ENCODE data around the gene TMEM52.
"Not testable (repeated sequence)": the region's sequence is repeated elsewhere in the genome, so short reads cannot be mapped to it uniquely, and the experiment has no call there.

TMEM52 gene

DNA sequence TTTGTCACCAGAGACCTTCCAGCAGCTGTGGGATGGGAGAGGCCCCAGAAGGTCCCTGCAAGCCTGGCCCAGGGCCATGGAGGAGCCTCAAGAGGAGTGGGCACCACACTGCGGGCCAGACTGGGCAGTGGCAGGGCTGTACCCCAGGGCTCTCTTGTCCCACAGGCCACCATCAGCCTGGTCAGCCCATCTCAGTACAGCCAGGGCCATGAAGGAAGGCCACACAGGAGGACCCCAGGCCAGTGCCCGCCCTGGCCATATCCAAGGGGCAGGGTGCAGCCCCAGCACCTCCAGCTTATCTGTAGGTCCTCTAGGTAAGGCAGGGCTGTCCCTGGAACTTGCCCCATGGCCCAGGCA lies 25.1 kb downstream of the TMEM52 start:
- DNase-seq (ENCODE audit: low spot score): no peak

DNA sequence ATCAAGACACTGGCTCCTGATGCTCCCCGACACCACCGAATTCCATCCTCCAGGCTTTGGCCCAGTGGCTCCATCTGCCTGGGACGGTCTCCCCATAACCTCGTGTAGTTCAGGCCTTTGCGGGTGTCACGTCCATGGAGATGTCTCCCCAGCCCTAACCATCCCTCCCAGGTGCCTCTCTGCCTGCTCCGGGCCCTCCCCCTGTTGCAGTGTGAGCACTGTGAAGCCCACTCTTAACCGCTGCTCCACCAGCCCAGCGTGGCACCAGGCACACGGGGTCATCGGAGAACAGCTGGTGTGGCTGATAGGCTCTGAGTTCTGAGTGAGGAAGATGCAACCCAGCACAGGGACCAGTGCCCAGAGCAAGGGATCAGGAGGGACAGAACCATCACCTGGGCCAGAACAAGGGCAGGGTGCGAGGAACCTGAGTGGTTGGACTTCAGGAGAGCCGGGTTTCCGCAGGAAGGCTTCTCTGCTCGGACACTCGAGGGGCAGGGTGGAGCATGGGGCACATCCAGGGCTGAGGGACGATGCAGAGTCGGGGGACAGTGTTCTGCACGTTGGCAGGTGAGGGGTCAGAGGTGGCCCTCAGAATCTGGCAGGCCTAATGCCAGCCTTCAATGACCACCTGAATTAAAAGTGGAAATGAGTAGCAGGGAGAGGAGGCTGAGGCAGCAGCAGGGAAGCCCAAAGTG lies 25.6 kb downstream of the TMEM52 start:
- no peak for DNase-seq (ENCODE audit: low spot score)

DNA sequence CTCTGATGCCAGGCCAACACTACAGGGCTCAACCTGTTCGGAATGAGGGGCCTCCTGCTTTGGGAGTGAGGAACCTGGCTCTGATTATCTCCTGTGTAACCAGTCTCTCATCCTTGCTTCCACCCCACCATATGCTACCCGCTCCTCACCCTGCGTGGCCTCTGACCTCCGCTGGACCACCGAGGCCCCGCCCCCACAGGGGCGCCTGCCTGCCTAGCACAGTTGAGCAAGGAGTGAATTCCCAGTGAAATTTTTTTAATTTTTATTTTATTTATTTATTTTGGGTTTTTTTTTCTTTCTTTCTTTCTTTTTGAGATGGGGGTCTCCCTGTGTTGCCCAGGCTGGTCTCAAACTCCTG lies 26.3 kb downstream of the TMEM52 start:
- DNase-seq (ENCODE audit: low spot score): no peak

DNA sequence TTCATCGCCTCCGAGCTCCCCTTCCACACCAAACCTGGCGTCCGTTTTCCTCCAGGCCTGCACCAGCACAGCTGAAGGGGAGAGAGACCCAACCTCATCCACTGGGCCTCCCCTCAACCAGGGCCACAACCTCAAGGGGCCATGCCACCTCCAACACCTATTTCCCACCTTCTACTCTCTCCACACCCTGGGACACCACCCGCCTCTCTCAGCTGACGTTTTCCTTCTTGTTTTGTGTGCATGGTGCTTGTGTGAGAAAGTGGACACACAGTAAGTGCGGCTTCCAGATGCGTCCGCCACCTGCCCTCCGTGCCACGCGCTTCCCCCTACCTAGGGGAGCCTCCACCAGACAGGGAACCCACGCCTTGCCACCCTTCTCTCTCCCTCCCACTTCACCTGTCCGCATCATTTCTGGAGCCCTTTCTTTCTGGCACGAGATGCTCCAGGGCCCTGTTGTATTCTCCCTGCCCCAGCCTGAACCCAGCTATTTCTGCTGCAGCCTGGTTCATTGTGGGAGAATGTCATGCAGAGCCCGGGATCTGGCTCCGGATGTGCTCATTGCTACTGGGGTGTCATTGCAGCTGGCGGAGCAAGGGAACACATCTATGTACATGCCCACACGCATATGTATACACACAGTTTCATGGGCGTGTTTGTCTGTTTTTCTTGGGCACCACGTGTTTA lies 26.9 kb downstream of the TMEM52 start:
- DNase-seq (ENCODE audit: low spot score): no peak

DNA sequence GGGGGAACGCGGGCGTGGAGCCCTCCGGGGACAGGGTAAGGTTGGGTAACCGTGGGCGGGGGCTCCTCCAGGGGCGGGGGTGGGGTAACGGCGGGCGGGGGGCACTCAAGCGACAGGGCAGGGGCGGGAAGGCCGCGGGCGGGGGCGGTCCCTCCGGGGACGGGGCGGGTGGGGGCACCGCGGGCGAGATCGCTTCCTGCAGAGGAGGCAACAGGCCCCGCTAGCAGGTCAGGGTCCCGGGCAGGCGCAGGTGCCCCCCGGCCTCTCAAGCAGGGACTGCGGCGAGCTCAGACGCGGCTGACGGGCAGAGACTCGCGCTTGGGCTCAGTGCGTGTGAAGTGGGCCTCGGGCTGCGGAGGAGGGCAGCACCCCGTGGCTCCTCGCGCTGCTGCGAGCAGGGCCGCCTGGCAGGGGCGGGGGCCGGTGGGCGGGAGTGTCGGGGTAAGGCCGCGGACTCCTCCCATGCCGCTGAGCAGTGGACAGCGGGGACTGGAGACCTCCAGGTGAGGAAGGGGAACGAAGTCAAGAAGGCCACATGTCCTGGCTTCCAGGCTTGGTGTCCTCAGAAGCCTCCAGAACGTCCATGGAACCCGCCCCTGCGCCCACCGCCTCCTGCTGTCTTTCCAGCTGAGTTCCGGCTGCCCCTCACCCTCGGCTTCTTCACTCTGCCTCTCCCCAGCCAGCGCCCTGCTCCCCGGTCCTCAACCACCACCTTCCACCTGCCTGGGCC lies 27.6 kb downstream of the TMEM52 start:
- no peak for DNase-seq (ENCODE audit: low spot score)

DNA sequence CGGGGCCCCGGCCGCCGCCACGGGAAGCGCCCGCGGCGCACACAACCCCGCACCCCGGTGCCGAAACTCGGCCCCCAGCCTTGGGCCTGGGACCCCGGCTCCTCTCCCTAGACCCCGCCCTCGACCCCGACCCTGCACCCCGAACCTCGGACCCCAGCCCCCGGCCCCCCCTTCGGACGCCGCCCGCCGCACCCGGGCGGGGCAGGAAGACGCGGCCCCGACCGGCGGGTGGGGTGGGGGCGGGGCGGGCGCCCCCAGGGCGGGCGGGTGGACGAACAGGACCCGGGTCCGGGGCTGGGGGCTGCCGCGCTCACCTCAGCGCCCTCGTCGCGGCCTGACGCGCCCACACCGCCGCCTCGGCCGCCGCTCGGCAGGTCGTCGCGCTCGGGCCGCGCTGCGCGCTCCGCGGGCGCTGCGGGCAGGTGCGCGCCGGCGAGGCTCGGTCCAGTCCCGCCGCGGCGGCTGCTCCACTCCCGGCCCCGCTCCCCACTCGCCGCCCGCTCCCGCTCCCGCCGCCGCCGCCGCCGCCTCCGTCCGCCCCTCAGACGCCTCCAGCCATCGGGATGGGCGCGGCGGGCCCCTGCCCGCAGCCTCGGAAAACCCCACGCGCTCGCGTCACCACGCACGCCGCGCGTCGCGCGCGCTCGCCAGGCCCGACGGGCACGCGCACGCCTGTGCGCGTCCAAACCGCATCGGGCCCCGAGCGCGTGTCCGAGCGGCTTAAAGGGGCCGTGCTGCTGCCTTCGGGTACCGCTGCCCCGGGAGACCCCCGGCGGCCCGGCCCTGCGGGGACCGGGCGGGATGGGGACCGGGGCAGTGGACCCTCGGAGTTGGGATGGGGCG lies 28.4 kb downstream of the TMEM52 start, which contains the start of gene GNB1:
Gene GNB1 (minus strand): TSS at position 582 of the 843 bp plus-strand sequence. CDS start 65,634 bp downstream, outside the sequence.
- peak; percentile 87 for DNase-seq (ENCODE audit: low spot score)

DNA sequence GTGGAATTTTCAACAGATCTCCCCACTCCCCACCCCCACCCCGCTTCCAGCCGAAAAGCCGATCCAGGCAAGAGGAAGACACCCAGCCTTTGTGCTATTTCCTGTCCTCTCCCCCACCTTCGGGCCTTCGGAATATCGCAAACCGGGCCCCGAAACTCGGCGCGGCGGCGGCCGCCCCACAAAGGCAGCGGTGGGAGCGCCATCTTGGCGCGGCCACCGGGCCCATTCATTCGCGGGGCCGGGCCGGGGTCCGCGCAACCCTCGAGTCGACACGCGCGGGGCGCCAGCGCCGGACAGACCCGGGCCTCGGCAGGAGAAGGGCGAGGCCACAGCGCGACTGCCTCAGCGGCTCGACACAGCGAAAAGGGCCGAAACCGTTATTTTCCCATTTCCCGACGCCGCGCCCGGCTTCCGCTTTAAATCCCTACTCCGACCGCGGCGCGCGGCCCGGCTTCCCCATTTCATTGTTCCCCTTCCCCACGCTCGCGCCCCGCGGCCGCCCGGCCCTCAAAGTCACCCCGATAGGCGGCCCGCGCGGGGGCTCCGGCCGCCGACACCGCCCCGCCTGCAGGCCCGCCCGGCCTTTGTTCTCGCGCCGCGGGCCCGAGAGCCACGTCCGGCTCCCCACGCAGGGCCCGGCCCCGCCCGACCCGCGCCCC lies 29.1 kb downstream of the TMEM52 start:
- no peak for DNase-seq (ENCODE audit: low spot score)

DNA sequence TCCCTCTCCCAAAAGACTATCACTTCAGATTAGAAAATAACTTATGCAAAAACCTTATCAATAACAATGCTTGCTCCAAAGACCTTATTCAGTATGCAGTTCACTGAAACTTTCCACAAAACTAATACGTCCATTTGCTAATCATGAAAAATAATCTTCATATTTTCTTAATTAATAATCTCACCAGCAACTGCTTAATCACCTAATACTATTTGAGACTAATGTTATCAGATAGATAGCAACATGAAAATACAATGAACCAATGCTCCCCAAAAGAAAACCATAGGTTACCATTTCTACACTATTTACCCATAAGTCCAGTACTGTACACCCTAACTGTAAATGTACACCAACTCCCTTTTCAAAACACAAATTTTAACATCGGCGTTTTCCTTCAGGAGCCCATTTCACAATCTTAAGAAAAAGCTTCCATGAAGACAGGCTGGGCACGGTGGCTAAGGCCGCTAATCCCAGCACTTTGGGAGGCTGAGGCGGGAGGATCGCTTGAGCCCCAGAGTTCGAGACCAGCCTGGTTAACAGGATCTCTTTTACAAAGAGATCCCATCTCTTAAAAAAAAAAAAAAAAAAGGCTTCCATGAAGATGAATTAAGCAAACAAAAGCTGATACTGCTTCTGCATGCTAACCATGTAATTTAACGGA lies 29.9 kb downstream of the TMEM52 start:
- no peak for DNase-seq (ENCODE audit: low spot score)

DNA sequence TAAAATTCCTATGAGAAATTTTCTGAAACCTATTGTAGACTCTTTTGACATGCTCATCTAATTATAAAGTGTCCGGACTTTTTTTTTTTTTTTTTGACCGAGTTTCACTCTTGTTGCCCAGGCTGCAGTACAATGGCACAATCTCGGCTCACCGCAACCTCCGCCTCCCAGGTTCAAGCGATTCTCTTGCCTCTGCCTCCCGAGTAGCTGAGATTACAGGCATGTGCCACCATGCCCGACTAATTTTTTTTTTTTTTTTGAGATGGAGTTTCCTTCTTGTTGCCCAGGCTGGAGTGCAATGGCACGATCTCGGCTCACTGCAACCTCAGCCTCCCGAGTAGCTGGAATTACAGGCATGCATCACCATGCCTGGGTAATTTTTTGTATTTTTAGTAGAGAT lies 35.2 kb downstream of the TMEM52 start:
- not testable (repeated sequence) for DNase-seq (ENCODE audit: low spot score)

DNA sequence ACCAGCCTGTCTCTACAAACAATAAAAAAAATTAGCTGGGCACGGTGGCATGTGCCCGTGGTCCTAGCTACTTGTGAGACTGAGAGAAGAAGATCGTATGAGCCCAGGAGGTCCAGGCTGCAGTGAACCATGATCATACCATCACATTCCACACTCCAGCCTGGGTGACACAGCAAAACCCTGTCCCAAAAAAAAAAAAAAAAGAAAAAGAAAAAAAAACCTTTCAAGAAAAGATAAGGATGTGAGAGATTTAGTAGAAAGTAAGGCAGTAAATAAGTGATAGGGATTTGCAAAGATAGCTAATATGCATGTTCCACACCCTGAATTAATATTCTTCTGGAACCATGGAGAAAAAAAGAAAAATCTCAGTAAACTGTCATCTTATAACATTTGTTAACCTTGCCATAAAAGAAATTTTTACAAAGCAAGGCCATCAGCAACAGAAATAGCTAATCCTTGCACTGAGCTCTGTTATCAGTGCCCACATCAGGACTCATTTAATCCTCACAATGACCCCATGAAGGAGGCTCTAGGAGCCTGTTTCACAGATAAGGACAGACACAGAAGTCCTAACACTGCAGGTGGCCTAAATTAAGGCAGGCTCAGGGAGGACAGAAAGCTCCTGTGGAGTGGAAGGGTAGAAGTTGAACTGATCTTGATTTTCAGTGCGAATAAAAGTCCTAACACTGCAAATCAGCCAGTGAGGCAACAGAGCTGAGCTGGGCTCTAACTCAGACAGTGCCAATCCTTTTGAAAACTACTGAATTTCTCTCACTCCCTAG lies 35.8 kb downstream of the TMEM52 start:
- no peak for DNase-seq (ENCODE audit: low spot score)

DNA sequence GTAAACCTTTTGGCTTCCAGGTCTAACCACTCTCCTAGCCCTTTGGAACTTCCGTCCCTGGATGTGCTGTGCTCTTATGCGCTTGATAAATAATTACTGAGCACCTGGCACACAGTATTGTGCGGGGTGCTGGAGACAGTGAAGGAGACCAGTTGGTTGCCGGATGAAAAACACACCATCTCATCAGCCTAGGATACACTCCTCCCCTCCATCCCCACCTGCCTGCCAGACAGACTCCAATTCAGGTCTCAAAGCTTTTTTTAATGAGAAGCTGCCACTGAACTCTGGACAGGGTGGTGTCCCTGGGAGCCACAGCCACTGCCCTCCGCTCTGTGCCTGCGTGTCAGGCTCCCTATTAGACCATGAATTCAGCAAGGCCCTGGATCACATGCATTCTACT lies 37.4 kb downstream of the TMEM52 start:
- no peak for DNase-seq (ENCODE audit: low spot score)

DNA sequence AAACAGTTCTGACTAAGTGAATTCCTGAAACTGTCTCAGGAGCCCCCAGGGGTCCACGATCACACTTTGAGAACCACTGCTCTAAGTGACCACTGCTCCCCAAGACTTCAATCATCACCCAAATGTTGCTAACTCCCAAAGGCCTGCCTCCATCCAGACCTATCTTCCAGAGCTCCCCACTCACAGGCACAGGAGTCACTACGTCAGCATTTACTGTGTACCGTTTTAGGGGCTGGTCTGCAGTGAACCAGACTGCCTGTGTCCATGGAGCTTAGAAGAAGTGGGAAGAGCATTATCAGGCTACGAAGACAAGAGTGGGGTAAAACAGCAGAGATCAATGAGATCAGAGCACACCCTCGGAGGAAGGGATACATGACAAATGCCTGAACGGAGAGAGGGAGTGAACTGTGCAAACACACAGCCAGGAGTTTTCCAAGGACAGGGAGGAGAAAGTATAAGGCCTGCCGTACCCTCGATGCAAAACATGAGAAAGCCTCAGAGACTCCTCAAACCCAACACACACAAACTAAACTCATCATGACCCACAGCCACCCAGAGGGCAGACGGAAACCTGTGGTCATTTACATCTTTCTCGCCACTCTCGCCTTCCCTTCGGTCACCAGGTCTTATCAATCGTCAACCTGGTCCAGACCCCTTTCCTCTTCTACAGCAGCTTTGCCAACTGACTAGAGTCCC lies 38.3 kb downstream of the TMEM52 start:
- DNase-seq (ENCODE audit: low spot score): no peak

DNA sequence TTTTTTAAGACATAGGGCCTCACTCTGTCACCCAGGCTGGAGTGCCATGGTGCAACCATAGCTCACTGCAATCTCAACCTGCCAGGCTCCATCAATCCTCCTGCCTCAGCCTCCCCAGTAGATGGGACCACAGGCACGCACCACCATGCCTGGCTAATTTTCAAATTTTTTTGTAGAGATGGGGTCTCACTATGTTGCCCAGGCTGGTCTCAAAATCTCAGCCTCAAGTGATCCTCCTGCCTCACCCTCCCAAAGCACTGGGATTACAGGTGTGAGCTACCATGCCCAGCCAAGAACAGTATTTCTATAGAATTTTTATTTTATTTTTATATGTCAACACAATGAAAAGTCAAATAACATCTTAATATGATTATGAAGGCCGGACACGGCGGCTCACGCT lies 39.1 kb downstream of the TMEM52 start:
- DNase-seq (ENCODE audit: low spot score): no peak

DNA sequence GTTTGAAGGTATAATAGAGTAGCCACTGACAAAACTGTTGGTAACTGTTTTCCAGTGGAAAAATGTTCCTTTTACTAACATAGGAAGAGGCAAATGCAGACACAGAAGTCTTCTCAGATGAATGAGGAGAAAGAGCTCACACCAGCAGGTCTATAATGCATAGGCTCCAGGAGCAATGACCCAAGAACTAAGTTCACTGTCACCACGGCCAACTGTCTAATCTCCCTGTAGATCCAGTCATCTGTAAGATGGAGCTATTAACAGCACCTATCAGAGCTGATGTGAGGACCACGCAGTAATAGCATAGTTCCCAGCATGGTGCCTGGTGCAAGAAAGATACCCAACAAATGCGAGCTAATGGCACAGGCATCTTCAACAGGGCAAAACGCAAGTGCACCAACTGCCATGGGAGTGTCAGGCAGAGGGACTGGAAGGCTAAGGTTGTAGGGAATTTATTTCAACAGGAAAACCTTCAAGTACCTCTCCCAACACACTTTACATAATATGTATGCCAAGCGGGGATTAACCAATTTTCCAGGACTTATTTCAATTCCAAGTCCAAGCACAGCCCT lies 41.1 kb downstream of the TMEM52 start:
- DNase-seq (ENCODE audit: low spot score): no peak

DNA sequence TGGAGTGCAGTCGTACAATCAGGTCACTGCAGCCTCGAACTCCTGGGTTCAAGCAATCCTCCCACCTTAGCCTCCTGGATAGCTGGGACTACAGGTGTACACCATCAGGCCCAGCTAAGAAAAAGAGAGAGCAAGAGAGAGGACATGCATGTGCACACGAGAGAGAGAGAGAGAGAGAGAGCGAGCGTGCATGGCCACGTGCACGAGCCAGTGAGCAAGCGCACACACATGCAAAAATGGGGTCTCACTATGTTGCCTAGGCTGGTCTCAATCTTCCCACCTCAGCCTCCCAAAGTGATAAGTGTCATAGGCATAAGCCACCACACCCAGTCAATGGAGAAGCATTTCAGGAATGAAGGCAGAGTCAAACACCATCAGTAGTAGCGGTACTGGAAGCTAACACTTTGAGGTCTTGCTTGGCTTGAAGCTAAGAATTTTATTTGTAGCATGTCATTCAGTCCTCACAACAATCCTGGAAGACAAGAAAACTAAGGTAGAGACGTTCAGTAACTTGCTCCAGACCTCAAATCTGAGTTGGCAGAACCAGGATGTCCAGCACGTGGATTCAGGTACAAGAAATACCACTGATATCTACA lies 42.6 kb downstream of the TMEM52 start:
- no peak for DNase-seq (ENCODE audit: low spot score)

DNA sequence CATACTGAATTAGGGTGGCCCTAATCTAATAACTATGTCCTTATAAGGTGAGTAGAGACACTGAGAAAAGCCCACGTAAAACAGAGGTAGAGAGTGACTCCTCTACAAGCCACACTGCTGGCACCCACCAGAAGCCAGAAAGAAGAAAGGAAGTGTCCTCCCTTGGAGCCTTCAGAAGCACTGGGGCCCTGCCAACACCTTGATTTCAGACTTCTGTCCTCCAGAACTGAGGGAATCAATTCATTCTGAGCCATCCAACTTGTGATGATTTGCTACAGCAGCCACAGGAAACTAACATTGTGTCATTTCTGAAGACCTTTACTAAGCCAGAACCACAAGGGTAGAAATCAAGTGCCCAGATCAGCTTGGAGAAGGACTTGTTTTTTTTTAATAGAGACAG lies 43.1 kb downstream of the TMEM52 start:
- no peak for DNase-seq (ENCODE audit: low spot score)

DNA sequence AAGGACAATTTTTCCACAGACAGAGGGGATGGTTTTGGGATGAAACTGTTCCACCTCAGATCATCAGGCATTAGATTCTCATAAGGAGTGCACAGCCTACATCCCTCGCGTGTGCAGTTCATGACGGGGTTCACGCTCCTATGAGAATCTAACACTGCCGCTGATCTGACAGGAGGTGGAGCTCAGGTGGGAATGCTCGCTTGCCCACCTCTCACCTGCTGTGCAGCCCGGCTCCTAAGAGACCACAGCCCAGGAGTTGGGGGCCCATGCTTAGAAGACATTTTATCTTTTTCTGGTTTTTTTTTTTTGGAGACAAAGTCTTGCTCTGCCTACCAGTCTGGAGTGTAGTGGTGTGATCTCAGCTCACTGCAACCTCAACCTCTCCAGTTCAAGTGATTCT lies 44.2 kb downstream of the TMEM52 start:
- no peak for DNase-seq (ENCODE audit: low spot score)

DNA sequence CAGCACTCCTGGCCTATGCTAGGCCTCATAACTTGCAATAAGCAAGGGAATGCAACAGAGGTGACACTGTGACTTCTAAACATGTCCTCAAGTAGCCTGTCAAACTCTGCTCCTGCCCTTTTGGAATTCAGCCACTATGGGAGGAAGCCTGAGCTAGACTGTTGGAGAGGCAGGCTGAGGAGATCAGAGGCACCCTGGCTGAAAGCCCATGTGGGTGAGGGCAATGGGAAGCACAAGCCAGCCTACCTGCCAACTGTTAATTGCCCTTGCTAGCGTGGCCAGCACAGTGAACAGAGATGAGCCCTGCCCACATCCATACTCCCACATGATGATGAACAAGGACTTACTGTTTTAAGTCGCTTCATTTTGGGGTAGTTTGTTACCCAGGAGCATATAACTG lies 45.9 kb downstream of the TMEM52 start:
- no peak for DNase-seq (ENCODE audit: low spot score)

DNA sequence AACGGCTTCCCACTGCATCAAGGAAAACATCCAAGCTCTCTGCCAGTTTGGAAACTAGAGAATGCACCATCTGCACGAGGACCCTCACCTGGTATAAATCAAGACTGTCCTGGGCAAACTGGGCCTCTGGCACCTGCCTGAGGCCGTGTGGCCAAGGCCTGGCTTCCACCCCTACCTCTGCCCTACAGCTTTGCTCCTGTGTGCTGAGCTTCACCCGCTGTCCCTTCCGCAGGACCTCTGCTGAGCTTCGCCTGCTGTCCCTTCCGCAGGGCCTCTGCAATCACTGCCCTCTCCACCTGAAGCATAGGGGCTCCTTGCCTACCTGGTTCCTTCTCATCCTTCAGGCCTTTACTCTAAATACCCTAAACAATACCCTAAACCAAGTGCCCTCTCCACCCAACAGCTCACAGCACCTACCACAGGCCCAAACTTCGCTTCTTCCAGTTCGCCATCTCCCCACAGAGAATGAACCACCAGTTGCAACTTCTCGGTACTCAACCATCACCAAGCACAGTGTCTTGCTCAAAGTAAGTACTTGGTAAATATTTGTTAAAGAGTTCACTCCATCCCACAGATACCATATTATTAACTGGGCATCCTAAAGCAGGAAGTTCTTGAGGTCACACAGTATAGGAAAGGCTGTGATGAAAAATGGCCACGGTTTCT lies 46.6 kb downstream of the TMEM52 start:
- no peak for DNase-seq (ENCODE audit: low spot score)
